ENCODE measurements around the gene CABP4.
A peak's percentile ranks its signal among the peaks of the same experiment; 100 is the strongest.

Gene CABP4

DNA sequence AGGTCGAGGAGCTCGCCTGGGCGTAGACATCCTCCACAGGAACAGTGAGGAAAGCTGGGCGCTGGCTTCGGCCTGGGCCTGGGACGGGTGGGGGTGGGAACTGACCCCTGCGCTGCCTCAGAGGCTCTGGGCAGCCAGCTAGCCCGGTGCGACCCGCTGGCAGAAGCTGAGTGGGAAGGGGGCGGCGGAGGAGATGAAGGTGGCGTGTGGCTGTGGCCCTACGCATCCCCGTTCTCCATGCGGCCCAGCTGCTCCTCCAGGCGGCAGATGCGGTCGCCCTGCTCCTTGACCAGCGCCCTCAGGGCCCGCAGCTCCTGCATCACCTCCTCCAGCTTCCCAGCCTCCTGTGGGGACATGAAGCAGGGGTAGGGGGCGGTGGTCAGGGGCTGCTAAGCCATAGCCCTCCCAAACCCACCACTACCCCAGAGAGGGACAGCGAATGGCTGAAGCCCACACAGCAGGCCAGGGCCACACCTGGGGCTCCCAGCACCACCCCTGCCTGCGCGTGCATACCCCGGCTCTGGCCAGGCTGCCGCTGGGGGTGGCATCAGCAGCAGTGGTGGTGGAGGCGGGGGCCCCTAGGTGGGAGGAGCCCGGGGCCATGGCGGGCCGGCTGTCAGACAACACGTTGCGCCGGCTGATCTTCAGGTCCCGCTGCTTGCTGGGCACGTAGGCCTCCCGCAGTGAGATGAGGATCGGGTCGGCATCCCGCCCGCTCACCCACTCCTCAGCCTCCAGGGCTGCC lies 16.8 kb upstream of the CABP4 start:
- POLR2A ChIA-PET, result interaction anchor here (1.2 kb wide), 1 partner anchor 30 kb away, joined by 3 read pairs; the partner anchor contains the start of gene TMEM134
- no peak overlapping the region for H3K4me3 ChIP-seq (ENCODE audit: low read depth, low read length)
- no peak for DNase-seq (ENCODE audit: low read depth, low spot score)
- no peak for TF ChIP-seq CTCF (IDR thresholded peaks at IDR 0.05; ENCODE audit: insufficient read depth, low read length, missing control alignments)
- CTCF ChIA-PET, result interaction anchor here (0.7 to 2.1 kb wide), 4 partner anchors 9 to 37 kb away, joined by 3 to 9 read pairs (median 3); partner anchors contain the start of gene RPS6KB2

GRCh38 chr11:67439321-67440228 lies 15.6 kb upstream of the CABP4 start:
- DNase-seq (ENCODE audit: low read depth, low spot score), result no peak
- POLR2A ChIA-PET, result no interaction called here
- TF ChIP-seq CTCF (IDR thresholded peaks at IDR 0.05; ENCODE audit: insufficient read depth, low read length, missing control alignments), result peak; percentile 38
- no peak overlapping the region for H3K4me3 ChIP-seq (ENCODE audit: low read depth, low read length)
- CTCF ChIA-PET, result interaction anchor here (0.8 to 2.1 kb wide), 2 partner anchors 11 to 29 kb away, joined by 3 to 9 read pairs; partner anchors contain the start of gene RPS6KB2

- ChIA-PET POLR2A (no interaction called here), CTCF (no interaction called here)
- no peak overlapping the region for H3K4me3 ChIP-seq (ENCODE audit: low read depth, low read length)
- DNase-seq (ENCODE audit: low read depth, low spot score), result no peak
- TF ChIP-seq CTCF (IDR thresholded peaks at IDR 0.05; ENCODE audit: insufficient read depth, low read length, missing control alignments), result no peak
Observed at GRCh38 chr11:67440229-67441097, 14.7 kb upstream of the CABP4 start.

DNA sequence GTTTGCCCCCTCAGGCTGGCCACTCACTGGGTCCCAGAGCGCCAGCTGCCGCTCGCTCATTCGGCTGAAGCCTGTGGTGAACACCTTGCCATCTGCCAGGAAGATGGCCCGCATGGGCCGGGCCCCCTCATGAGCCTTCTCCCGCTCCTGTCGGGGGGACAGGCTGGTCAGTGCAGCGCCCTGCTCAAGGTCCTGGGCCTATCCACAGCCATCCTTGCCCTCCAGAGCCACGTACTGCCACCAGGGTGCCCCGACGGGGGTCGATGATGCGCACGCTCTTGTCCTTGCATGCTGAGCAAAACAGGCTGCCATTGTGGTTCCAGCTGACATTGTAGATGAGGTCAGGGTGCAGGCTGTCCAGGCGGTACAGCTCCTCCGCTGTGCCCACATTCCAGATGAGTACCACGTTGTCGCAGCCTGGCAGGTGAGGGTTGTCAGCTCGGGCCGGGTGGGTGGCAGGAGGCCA lies 14.0 kb upstream of the CABP4 start:
- no peak overlapping the region for H3K4me3 ChIP-seq (ENCODE audit: low read depth, low read length)
- CTCF ChIA-PET, result no interaction called here
- TF ChIP-seq CTCF (IDR thresholded peaks at IDR 0.05; ENCODE audit: insufficient read depth, low read length, missing control alignments), result no peak
- no peak for DNase-seq (ENCODE audit: low read depth, low spot score)
- POLR2A ChIA-PET, result no interaction called here

- POLR2A ChIA-PET, result no interaction called here
- DNase-seq (ENCODE audit: low read depth, low spot score), result no peak
- CTCF ChIA-PET, result no interaction called here
- TF ChIP-seq CTCF (IDR thresholded peaks at IDR 0.05; ENCODE audit: insufficient read depth, low read length, missing control alignments), result no peak
- H3K4me3 ChIP-seq (ENCODE audit: low read depth, low read length), result peak overlapping the region; percentile 85
Observed at GRCh38 chr11:67441731-67442351, 13.3 kb upstream of the CABP4 start.
